Prostate gland (tissue), 2 donors: Measurements from ENCODE around the gene FRMD3.

ENCODE experiments used
- CTCF ChIP-seq, 4 experiments: fragments of 200-600 bp in 2 of 4; fragments of 450-650 bp in 2 of 4; sonication (generic) in 2 of 4; IDR thresholded peaks; 1 replicate in 3 of 4; 2 replicates in 1 of 4; pipeline ENCODE4 v1.5.1; 2016 to 2019; ENCODE audit warnings: antibody characterized with exemption in 4 of 4, mild to moderate bottlenecking in 2 of 4, moderate library complexity in 2 of 4
- POLR2A ChIP-seq: fragments of 450-650 bp; IDR thresholded peaks from one replicate; pipeline ENCODE4 v1.6.1; 2016; ENCODE audit warnings: antibody characterized with exemption, mild to moderate bottlenecking
- POLR2AphosphoS5 ChIP-seq: sonication (generic); formaldehyde crosslinking; IDR thresholded peaks from one replicate; pipeline ENCODE4 v1.6.1; 2017; ENCODE audit warnings: antibody characterized with exemption

GRCh38 chr9:83342731-83343130, 195.5 kb downstream of the FRMD3 start:
- TF ChIP-seq POLR2A (no peak), CTCF (IDR thresholded peaks at IDR 0.05) (no peak), POLR2AphosphoS5 (no peak)
